Measurements from ENCODE around the gene NIPSNAP2.

NIPSNAP2 gene

DNA sequence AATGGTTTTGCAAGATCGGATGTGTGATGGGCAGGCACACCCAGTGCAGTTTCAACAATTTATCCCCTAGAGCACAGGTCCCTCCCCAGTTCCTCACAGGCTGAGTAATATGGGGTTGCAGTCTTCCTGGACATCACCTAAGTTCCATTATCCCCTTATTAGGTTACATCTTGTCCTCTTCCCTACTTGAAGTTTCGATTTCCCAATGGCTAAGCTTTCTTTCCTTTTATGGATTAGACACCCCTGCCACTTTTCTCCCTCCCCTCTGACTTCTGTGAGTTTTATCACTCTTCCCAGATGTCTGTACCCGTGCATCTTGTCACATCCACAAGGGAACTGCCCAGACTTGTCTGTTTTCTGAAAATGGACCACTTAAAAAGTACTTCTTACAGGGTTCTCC, 2.4 kb upstream of the NIPSNAP2 start:
- TF ChIP-seq POLR2AphosphoS5 (IDR thresholded peaks at IDR 0.05; ENCODE audit: low read depth, low read length) (no peak), FOXP2 (optimal IDR thresholded peaks at IDR 0.05; ENCODE audit: borderline replicate concordance, extremely low read depth, extremely low read length, insufficient read depth) (no peak), TAF1 (IDR thresholded peaks at IDR 0.05; ENCODE audit: borderline replicate concordance, insufficient read depth, low read length) (no peak), REST (IDR thresholded peaks at IDR 0.05; ENCODE audit: insufficient read depth in 1 of 2, low read depth in 2 of 2, low read length in 2 of 2) (no peak), SIN3A (IDR thresholded peaks at IDR 0.05; ENCODE audit: borderline replicate concordance, insufficient read depth, low read length) (no peak)

GRCh38 chr7:55963584-55964168, 709 bp upstream of the NIPSNAP2 start:
- no peak for TF ChIP-seq POLR2AphosphoS5 (IDR thresholded peaks at IDR 0.05; ENCODE audit: low read depth, low read length)
- TF ChIP-seq SIN3A (IDR thresholded peaks at IDR 0.05; ENCODE audit: borderline replicate concordance, insufficient read depth, low read length), result no peak
- TF ChIP-seq REST (IDR thresholded peaks at IDR 0.05; ENCODE audit: insufficient read depth in 1 of 2, low read depth in 2 of 2, low read length in 2 of 2), result no peak
- TF ChIP-seq FOXP2 (optimal IDR thresholded peaks at IDR 0.05; ENCODE audit: borderline replicate concordance, extremely low read depth, extremely low read length, insufficient read depth), result no peak
- no peak for TF ChIP-seq TAF1 (IDR thresholded peaks at IDR 0.05; ENCODE audit: borderline replicate concordance, insufficient read depth, low read length)

GRCh38 chr7:55965100-55965470, 700 bp downstream of the NIPSNAP2 start:
- TF ChIP-seq TAF1 (IDR thresholded peaks at IDR 0.05; ENCODE audit: borderline replicate concordance, insufficient read depth, low read length) (0 out of 2 replicates have a peak, but pooled peaks have one; percentile 24), SIN3A (IDR thresholded peaks at IDR 0.05; ENCODE audit: borderline replicate concordance, insufficient read depth, low read length) (no peak)

DNA sequence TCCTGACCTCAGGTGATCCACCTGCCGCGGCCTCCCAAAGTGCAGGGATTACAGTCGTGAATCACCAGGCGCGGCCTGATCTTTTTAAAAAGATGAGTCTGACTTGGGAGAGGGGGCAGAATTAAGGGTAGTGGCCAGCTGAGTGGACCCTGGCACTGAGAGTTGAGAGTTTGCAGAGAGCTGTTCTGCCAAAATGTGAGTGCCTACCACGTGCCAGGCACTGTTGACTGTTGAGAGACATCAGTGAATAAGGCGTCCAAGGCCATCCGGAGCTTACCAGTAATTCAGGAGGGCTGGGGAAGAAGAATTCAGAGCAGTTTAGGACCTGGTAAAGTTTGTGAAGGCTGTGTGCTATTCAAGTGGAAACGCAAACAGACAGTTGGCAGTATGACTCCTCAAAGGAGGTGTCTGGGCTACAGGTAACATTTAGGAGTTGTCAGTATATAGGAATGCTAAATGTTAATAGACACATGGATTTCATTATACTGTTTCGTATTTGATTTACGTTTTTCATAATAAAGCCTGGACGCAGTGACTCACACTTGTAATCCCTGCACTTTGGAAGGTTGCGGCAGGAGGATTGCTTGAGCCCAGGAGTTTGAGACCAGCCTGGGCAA, 1.5 kb downstream of the NIPSNAP2 start:
- TF ChIP-seq FOXP2 (optimal IDR thresholded peaks at IDR 0.05; ENCODE audit: borderline replicate concordance, extremely low read depth, extremely low read length, insufficient read depth), result no peak
- TF ChIP-seq TAF1 (IDR thresholded peaks at IDR 0.05; ENCODE audit: borderline replicate concordance, insufficient read depth, low read length), result no peak
- TF ChIP-seq REST (IDR thresholded peaks at IDR 0.05; ENCODE audit: insufficient read depth in 1 of 2, low read depth in 2 of 2, low read length in 2 of 2), result no peak
- TF ChIP-seq POLR2AphosphoS5 (IDR thresholded peaks at IDR 0.05; ENCODE audit: low read depth, low read length), result no peak
- no peak for TF ChIP-seq SIN3A (IDR thresholded peaks at IDR 0.05; ENCODE audit: borderline replicate concordance, insufficient read depth, low read length)

DNA sequence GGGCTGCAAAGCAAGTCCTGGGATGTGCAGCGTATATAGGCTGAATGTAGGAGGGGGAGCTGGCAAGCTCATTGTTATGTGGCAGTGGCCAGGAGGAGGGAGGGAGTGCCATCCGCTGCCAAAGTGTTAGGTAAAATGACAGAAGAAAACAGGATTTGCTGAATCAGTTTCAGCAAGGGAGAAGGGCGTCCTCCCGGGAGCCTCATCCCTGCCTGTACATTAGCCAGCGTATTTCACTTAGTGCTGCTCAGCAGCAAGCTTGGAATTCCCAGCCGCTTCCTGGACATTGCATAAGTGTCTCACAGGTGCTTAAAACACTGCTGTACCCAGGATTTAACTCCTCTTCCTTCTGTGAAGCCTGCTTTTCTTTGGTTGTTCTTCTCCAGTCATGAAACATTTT, 2.5 kb downstream of the NIPSNAP2 start:
- TF ChIP-seq REST (IDR thresholded peaks at IDR 0.05; ENCODE audit: insufficient read depth in 1 of 2, low read depth in 2 of 2, low read length in 2 of 2) (no peak), FOXP2 (optimal IDR thresholded peaks at IDR 0.05; ENCODE audit: borderline replicate concordance, extremely low read depth, extremely low read length, insufficient read depth) (no peak), SIN3A (IDR thresholded peaks at IDR 0.05; ENCODE audit: borderline replicate concordance, insufficient read depth, low read length) (no peak), TAF1 (IDR thresholded peaks at IDR 0.05; ENCODE audit: borderline replicate concordance, insufficient read depth, low read length) (no peak), POLR2AphosphoS5 (IDR thresholded peaks at IDR 0.05; ENCODE audit: low read depth, low read length) (no peak)

Measured in PFSK-1 (cell line).